ENCODE measurements around the gene SETBP1. TPM values are rescaled to one million over a fixed set of nuclear protein-coding genes. Genes with fewer than 3 reads are reported as not detected.

SETBP1 gene
- 1.9 and 4.7 TPM in 2 replicates for total RNA-seq

DNA sequence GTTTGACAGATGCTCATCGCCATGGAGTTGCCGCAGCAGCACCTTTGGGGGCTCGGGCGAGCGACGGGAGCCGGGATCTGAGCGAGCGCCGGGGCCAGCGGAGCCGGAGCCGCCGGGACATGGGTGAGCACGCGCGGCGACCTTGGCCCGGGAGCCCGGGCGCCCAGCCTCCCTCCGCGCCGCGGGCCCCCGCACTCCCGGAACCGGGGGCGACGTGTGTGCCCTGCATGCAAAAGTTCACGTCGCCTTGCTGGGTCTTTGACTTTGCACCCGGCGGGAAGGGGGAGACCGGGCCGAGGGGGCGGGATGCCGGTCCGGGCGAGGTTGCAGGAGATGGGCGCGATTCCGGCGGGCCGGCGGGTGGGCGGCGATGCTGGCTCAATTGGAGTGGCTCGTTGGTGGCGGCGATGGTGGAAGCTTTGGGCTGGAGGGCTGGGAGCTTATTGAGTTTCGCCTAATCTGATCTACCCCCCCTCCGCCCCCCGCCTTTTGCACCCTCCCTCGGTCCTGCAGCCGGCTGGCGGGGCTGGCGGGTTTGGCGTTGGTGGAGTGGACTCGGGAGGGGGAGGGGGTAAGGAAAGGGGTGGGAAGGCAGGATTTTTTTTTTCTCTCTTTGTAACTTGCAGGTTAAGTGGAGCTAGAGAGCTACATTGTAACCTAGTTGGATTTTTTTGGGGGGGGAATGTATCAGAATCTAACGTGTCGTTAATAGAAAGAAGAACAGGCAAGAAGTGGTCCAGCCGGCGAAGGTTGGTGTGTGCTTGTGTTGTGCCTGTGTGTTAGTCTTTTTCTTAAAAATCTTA, at the start of gene SETBP1:
SETBP1 (plus strand) TSS at position 616 of the 803 bp plus-strand sequence. CDS start 20,459 bp downstream, outside the sequence.

Measured in hair follicular keratinocyte (primary cell).